H7 (cell line): ENCODE measurements around the gene TPM4. TPM values are rescaled to one million over a fixed set of nuclear protein-coding genes. Genes with fewer than 3 reads are reported as not detected.
A peak's percentile ranks its signal among the peaks of the same experiment; 100 is the strongest.
"Not testable (repeated sequence)": the region's sequence is repeated elsewhere in the genome, so short reads cannot be mapped to it uniquely, and the experiment has no call there.

Source experiments
- DNase-seq: peaks from one replicate; pipeline ENCODE4 v3.0.0; 2012
- H3K27me3 ChIP-seq: 2 replicates; pipeline ENCODE4 v1.6.0; 2011; ENCODE audit warnings: mild to moderate bottlenecking, low read length; ENCODE audit not compliant: control insufficient read depth, insufficient read depth
- H3K36me3 ChIP-seq: replicated peaks from 2 replicates; pipeline ENCODE4 v1.5.1; 2011; ENCODE audit warnings: low read length; ENCODE audit not compliant: control insufficient read depth, insufficient read depth
- H3K4me3 ChIP-seq: 2 replicates; pipeline ENCODE4 v1.5.1; 2011; ENCODE audit warnings: low read depth, mild to moderate bottlenecking, control low read depth, low read length, moderate library complexity; ENCODE audit not compliant: insufficient read depth
- total RNA-seq: library from RNA; depleted of rRNA; stranded (reverse); fragments of >200 nt; shearing (Covaris generic); gene quantifications from 2 replicates; pipeline ENCODE4 v1.2.3, GENCODE V29; 2014

Gene TPM4
- total RNA-seq, 1 experiment from 2014 or later, result 429 TPM

DNA sequence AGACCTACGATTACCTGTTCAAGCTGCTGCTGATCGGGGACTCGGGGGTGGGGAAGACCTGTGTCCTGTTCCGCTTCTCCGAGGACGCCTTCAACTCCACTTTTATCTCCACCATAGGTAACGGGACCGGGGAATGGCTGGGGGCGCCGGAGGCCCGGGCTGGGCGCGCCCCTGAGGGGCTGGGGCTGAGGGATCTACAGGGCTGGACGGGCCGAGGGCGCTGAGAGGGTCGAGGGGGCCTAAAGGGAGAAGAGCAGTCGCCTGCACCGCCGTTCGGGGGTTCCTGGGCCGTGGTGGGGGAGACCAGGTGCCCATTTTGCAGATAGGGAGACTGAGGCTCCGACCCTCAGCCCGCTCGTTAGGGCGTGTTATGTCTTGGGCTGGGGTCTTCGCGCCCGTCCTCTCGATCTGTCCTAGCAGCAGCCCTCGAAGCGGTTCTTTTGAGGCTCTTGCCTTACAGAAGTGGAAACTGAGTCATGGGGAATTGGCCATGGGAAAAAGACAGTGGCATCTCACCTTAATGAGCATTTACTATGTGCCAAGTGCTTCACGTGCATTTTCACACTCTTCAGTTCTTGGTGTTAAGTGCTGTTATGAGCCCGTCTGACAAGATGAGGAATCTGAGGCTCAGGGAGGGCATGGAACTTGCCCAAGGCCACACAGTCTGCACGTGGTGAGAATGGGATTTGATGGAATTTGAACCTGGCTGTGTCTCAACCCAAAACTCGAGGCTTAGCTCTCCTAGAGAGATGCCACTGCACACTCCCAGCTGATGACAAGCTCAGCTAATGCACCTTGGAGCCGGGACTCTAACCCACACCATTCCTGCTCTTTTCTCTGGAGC, 35.8 kb downstream of the TPM4 start:
- Histone ChIP-seq H3K27me3 (no peaks in the 10 kb centered on the region), H3K36me3 (peaks cover 4% of the 10 kb centered on the region), H3K4me3 (peak overlapping the region; percentile 93)
- no peak for DNase-seq

DNA sequence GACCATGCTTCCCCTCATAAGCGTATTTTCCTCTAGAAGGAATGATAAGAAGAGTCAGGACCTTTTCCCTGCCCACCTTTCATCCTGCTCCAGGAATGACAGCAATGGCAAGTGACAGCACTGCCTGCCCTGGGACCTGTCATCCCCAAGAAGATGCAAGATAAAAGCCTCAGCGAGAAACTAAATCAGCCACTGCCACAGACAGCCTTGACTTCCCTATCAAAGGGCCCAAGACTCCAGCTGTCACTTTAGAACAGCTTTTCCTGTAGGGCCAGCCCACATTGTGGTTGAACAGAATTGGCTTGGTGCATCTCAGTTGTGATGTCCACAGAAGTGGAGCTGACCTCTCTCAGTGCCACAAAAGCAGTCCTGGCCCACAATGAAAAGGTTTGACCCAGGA, 36.5 kb downstream of the TPM4 start:
- no peak for DNase-seq
- no peaks in the 10 kb centered on the region for H3K27me3 ChIP-seq
- H3K4me3 ChIP-seq, result no peak overlapping the region; the same call in 1 of the 2 replicates
- H3K36me3 ChIP-seq, result peaks cover 6% of the 10 kb centered on the region

GRCh38 chr19:16113727-16114126, 37.4 kb downstream of the TPM4 start:
- H3K4me3 ChIP-seq, result no peak overlapping the region
- H3K27me3 ChIP-seq, result no peaks in the 10 kb centered on the region
- DNase-seq, result no peak
- peaks cover 13% of the 10 kb centered on the region for H3K36me3 ChIP-seq

DNA sequence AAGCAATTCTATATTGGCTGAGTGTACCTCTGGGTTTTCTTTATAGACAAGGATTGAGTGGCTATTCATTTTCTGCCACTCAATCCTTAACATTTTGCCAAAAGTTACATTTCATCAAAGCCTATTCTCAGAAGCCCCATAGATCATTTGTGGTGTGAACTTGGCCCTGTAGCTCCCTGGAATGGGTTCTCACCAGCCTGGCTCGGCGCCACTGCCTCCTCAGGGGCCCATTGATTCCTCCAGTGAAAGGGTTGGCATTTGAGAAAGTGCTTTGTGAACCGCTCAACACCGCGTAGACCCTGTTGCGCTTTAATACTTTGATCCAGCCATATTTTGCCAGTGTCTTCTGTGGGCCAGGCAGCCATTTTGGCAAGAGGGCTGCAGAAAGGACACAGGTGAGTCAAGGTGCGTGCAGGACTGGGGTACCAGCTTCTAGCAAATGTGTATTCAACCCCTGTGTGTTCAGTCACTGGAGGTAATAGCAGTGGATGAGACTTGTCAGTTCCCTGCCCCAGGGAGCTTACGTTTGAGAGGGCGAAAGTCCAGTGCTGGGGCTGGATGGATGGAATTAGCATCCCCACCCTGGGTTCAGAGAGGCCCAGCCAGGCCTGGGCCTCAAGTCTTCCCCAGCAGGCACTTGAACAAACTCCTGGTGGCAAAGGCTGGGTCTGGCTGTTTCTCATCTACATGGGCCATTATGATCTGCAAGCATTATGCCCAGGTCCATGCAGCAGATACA, 39.2 kb downstream of the TPM4 start:
- H3K36me3 ChIP-seq, result peaks cover 20% of the 10 kb centered on the region
- H3K27me3 ChIP-seq, result no peaks in the 10 kb centered on the region
- no peak overlapping the region for H3K4me3 ChIP-seq
- DNase-seq, result no peak

DNA sequence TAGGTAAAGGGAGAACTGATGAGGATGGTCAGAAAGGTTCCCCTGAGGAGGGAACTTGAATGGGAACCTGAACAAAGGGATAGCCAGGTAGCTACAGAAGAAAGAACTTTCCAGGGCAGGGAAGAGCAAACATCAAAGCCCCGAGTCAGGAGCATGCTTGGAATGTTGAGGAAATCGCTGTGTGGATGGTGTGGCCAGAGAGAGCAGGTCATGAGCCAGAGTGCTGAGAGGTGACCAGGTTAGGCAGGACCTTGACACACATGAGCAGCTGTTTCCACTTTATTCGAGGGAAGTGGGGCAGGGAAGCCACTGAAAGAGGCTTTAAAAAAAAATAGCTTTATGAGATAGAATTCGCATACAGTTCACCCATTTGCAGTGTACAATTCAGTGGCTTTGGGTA, 39.8 kb downstream of the TPM4 start:
- peaks cover 20% of the 10 kb centered on the region for H3K36me3 ChIP-seq
- DNase-seq, result no peak
- no peaks in the 10 kb centered on the region for H3K27me3 ChIP-seq
- no peak overlapping the region for H3K4me3 ChIP-seq

- Histone ChIP-seq H3K4me3 (no peak overlapping the region), H3K27me3 (no peaks in the 10 kb centered on the region), H3K36me3 (peaks cover 27% of the 10 kb centered on the region)
- DNase-seq, result peak; percentile 79
Observed at GRCh38 chr19:16117594-16118033, 41.3 kb downstream of the TPM4 start.

GRCh38 chr19:16118489-16119033, 42.3 kb downstream of the TPM4 start:
- DNase-seq, result no peak
- H3K27me3 ChIP-seq, result no peaks in the 10 kb centered on the region
- H3K4me3 ChIP-seq, result no peak overlapping the region
- peaks cover 26% of the 10 kb centered on the region for H3K36me3 ChIP-seq

DNA sequence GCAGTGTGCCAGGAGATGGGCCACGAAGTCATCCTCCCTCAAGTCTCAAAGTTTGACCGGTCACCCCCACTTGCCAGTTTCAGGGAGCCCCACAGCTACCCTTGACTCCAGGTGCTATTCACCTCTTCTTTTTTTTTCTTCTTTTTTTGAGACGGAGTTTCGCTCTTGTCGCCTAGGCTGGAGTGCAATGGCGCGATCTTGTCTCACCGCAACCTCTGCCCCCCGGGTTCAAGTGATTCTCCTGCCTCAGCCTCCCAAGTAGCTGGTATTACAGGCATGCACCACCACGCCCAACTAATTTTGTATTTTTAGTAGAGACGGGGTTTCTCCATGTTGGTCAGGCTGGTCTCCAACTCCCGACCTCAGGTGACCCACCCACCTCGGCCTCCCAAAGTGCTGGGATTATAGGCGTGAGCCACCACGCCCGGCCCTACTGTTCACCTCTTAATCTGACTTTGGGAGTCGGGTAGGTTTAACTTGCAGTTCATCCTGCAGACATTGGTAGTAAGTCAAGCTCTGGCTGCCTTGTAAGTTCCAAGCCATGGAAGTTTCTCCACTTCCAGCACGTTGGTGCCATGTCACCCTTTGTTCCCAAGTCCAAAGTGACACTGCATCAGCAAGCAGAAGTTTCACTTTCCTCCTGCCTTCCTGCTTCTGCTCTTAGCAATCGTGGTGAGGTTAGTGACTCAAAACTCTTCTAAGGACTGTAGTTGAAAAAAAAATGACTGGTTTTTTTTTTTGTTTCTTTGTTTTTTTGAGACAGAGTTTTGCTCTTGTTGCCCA, 43.0 kb downstream of the TPM4 start:
- DNase-seq, H3K27me3 ChIP-seq, H3K4me3 ChIP-seq: not testable (repeated sequence)
- peaks cover 29% of the 10 kb centered on the region for H3K36me3 ChIP-seq

DNA sequence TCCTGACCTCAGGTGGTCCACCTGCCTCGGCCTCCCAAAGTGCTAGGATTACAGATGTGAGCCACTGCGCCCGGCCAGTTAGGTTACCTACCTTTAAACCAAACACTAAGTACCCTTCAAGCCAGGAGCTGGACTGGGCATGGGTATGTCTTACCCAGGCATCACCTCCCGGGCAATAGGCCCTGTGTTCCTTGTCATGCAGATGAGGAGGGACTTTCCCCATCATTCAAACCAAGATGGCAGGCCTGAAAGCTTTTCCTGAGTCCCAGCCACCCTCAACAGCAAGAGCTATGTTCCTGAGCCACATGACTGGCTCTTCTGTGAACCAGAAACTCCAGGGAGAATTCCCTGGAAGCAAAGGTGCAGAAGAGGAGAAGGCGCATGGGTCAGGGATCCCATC, 44.8 kb downstream of the TPM4 start:
- H3K4me3 ChIP-seq, result no peak overlapping the region
- no peaks in the 10 kb centered on the region for H3K27me3 ChIP-seq
- DNase-seq, result peak; percentile 56
- H3K36me3 ChIP-seq, result peaks cover 32% of the 10 kb centered on the region

DNA sequence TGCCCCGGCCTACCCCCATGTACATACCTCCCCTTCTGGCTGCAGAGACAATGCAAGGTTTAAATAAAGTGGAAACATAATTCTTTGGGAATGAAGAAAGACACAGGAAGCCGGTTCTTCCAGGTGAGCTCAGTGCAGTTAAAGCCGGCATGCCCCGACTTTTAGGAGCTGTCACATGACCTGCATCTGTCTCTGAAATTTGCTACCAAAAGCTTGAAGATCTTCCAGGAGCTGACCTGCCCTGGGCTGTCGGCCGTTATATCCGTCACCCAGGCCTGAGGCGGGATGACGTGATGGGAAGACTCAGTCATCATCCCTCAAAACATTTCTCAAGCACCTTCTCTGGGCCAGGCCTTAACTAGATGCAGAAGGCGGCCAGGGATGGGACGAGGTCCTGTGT, 45.7 kb downstream of the TPM4 start:
- no peak for DNase-seq
- H3K27me3 ChIP-seq, result no peaks in the 10 kb centered on the region
- H3K4me3 ChIP-seq, result no peak overlapping the region
- H3K36me3 ChIP-seq, result peaks cover 36% of the 10 kb centered on the region

DNA sequence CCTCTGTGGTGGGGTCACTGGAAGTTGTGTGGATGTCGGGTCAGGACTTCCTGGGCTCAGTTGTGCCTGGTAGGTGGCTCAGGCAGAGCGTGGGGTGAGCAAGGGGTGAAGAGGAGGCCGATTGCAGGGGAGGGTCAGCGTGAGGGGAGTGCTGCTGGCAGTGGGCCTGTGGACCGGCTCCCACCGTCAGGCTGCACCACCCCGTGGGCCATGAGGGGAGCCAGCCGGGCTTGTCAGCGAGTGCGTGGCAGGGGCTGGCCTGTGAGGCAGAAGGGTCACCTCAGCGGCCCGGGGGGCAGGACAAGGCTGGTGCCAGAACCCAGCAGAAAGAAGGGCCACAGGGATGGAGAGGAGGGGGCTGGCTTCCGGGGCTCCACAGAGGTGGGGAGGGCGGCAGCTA, 48.7 kb downstream of the TPM4 start:
- peaks cover 39% of the 10 kb centered on the region for H3K36me3 ChIP-seq
- H3K4me3 ChIP-seq, result no peak overlapping the region
- no peak for DNase-seq
- no peaks in the 10 kb centered on the region for H3K27me3 ChIP-seq

DNA sequence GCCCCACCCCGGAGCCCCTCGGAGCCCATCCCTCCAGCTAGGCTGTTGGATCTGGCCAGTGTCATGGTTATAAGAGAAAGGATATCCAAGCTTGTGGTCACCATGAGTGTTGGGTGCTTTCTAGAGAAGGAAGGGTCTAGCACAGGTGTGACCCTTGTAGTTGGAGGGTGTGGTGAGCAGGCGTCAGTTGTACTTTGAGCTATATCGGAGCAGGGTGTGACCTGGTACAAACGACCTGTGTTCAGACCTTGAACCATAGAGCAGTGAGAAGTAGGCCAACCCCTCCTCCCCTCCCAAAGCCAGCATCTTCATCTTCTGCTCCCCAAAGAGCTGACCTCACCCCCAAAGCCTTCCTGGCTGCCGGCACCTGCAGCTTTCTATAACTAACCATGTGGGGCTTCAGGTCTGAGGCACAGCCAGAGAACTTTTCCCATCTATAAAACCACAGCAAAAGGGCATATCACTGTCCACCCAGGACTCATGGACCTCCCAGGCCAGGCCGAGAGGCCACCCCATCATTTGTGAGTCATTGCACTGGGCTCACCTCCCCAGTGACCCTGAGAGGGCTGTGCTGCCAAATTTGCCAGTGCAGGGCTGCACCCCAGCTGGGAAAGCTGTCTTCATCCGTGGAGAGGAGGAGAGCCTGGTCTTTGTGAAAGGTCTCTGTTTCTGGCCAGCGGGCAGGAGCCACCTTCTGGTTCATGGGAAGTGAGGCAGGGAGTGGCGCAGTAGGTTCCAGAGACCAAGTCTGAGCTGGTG, 49.6 kb downstream of the TPM4 start:
- Histone ChIP-seq H3K27me3 (no peaks in the 10 kb centered on the region), H3K4me3 (no peak overlapping the region), H3K36me3 (peaks cover 39% of the 10 kb centered on the region)
- DNase-seq, result no peak

DNA sequence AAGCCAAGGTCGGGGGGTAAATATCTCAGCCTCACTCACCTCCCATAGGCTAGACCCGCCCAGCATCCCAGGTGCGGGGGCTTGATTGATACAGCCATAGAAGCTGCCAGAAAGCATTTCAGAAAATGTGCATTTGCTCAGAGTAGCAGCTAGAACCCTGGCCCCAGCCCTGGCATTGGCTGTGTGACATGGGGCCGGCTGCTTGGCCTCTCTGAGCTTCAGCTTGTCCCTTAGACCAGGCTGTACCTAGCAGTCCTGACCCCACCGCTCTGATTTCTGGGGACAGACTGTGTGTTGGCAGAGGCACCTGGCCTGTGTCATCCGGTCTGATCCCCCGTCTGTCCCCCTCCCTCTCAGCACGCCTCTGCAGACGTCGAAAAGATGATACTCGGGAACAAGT, 50.8 kb downstream of the TPM4 start:
- no peak for DNase-seq
- no peaks in the 10 kb centered on the region for H3K27me3 ChIP-seq
- no peak overlapping the region for H3K4me3 ChIP-seq
- H3K36me3 ChIP-seq, result peaks cover 34% of the 10 kb centered on the region
